ENCODE data around the gene AKIP1.

DNA sequence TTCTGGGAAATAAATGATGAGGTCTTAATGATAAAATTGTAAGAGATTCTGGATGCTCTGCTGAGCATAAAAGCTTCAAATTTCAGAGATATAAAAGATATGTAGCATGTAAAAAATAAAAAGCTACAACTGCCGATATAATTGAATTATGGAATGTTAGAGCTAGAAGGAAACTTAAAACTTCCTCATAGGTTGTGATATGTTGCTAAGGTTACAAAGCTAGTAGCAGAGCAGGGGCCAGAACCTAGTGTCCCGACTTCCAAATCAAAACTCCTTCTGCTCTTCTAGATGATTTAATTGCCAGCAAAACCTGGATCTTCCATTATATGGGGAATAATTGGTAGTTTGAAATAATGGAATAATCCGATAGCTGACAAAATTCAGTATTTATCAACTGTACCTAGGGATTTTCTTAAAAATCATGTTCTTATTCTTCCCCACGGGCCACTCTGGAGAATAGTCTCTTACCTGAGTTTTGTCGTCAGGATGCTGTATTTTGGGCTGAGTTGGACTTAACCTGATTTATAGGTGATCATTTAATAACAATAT is 31.6 kb downstream of the AKIP1 start, which contains the start of gene ASCL3:
- TF ChIP-seq EP300 (IDR thresholded peaks at IDR 0.05; ENCODE audit: low read depth) (no peak), POLR2A (IDR thresholded peaks at IDR 0.05) (no peak), POLR2AphosphoS5 (IDR thresholded peaks at IDR 0.05) (no peak)
- TF ChIP-seq, protein P1, sequence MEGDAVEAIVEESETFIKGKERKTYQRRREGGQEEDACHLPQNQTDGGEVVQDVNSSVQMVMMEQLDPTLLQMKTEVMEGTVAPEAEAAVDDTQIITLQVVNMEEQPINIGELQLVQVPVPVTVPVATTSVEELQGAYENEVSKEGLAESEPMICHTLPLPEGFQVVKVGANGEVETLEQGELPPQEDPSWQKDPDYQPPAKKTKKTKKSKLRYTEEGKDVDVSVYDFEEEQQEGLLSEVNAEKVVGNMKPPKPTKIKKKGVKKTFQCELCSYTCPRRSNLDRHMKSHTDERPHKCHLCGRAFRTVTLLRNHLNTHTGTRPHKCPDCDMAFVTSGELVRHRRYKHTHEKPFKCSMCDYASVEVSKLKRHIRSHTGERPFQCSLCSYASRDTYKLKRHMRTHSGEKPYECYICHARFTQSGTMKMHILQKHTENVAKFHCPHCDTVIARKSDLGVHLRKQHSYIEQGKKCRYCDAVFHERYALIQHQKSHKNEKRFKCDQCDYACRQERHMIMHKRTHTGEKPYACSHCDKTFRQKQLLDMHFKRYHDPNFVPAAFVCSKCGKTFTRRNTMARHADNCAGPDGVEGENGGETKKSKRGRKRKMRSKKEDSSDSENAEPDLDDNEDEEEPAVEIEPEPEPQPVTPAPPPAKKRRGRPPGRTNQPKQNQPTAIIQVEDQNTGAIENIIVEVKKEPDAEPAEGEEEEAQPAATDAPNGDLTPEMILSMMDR (IDR thresholded peaks at IDR 0.05): no peak

Data from transverse colon (tissue), 4 donors.